Glutamatergic neuron (in vitro differentiated cells): ENCODE data around the gene GIPR. TPM values are rescaled to one million over a fixed set of nuclear protein-coding genes. Genes with fewer than 3 reads are reported as not detected.
A peak's percentile ranks its signal among the peaks of the same experiment; 100 is the strongest.

ENCODE experiments used
- DNase-seq: peaks from one replicate; pipeline ENCODE4 v3.0.0; 2022
- H3K27ac Mint-ChIP-seq: one replicate; pipeline ENCODE4 v1.8.0; 2020; ENCODE audit warnings: mild to moderate bottlenecking, mixed read lengths, inconsistent platforms; ENCODE audit not compliant: unreplicated experiment
- H3K27me3 Mint-ChIP-seq: one replicate; pipeline ENCODE4 v1.8.0; 2020; ENCODE audit warnings: mild to moderate bottlenecking, moderate library complexity, mixed read lengths, inconsistent platforms; ENCODE audit not compliant: unreplicated experiment
- H3K36me3 Mint-ChIP-seq: one replicate; pipeline ENCODE4 v1.8.0; 2020; ENCODE audit warnings: mild to moderate bottlenecking, mixed read lengths, inconsistent platforms; ENCODE audit not compliant: unreplicated experiment
- H3K4me1 Mint-ChIP-seq: one replicate; pipeline ENCODE4 v1.8.0; 2020; ENCODE audit warnings: mild to moderate bottlenecking, low read depth, mixed read lengths, inconsistent platforms; ENCODE audit not compliant: unreplicated experiment
- H3K4me3 Mint-ChIP-seq: one replicate; pipeline ENCODE4 v1.8.0; 2020; ENCODE audit warnings: mild to moderate bottlenecking, mixed read lengths, inconsistent platforms; ENCODE audit not compliant: unreplicated experiment
- H3K9me3 Mint-ChIP-seq: one replicate; pipeline ENCODE4 v1.8.0; 2020; ENCODE audit warnings: mild to moderate bottlenecking, moderate library complexity, mixed read lengths, inconsistent platforms; ENCODE audit not compliant: unreplicated experiment
- total RNA-seq: library from RNA; stranded (reverse); fragmentation: NEBNext Ultra II Directional; extraction: Animal tissue kit (Norgen Biotek cat#: 25700); gene quantifications from one replicate; pipeline ENCODE4 v1.2.1, GENCODE V29; 2021; ENCODE audit not compliant: unreplicated experiment
- TF ChIP-seq, protein P1 (sequence below): fragments of 200-600 bp; sonication (generic); IDR thresholded peaks from one replicate; pipeline ENCODE4 v1.5.0; 2021; ENCODE audit not compliant: partially characterized antibody, unreplicated experiment

GIPR gene
- total RNA-seq, 1 donor from 2014 or later, result 36.4 TPM

GRCh38 chr19:45659096-45659729, 8.8 kb upstream of the GIPR start:
- H3K27ac Mint-ChIP-seq, result peak overlapping the region; percentile 4
- peak overlapping the region; percentile 7 for H3K4me3 Mint-ChIP-seq
- no peak for DNase-seq
- H3K4me1 Mint-ChIP-seq, result peaks cover under 1% of the 10 kb centered on the region
- H3K27me3 Mint-ChIP-seq, result peaks cover 4% of the 10 kb centered on the region
- H3K9me3 Mint-ChIP-seq, result no peaks in the 10 kb centered on the region
- H3K36me3 Mint-ChIP-seq, result no peaks in the 10 kb centered on the region
- TF ChIP-seq, protein P1, sequence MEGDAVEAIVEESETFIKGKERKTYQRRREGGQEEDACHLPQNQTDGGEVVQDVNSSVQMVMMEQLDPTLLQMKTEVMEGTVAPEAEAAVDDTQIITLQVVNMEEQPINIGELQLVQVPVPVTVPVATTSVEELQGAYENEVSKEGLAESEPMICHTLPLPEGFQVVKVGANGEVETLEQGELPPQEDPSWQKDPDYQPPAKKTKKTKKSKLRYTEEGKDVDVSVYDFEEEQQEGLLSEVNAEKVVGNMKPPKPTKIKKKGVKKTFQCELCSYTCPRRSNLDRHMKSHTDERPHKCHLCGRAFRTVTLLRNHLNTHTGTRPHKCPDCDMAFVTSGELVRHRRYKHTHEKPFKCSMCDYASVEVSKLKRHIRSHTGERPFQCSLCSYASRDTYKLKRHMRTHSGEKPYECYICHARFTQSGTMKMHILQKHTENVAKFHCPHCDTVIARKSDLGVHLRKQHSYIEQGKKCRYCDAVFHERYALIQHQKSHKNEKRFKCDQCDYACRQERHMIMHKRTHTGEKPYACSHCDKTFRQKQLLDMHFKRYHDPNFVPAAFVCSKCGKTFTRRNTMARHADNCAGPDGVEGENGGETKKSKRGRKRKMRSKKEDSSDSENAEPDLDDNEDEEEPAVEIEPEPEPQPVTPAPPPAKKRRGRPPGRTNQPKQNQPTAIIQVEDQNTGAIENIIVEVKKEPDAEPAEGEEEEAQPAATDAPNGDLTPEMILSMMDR, result no peak

GRCh38 chr19:45660636-45661035, 7.4 kb upstream of the GIPR start:
- Mint-ChIP-seq H3K27ac (no peak overlapping the region), H3K9me3 (no peaks in the 10 kb centered on the region), H3K4me3 (no peak overlapping the region), H3K4me1 (peaks cover 7% of the 10 kb centered on the region), H3K27me3 (peaks cover 4% of the 10 kb centered on the region), H3K36me3 (no peaks in the 10 kb centered on the region)
- no peak for DNase-seq
- TF ChIP-seq, protein P1, result no peak

- TF ChIP-seq, protein P1, result no peak
- Mint-ChIP-seq H3K27me3 (peaks cover 9% of the 10 kb centered on the region), H3K9me3 (peaks cover 7% of the 10 kb centered on the region), H3K4me1 (peaks cover 17% of the 10 kb centered on the region), H3K4me3 (no peak overlapping the region), H3K36me3 (no peaks in the 10 kb centered on the region), H3K27ac (no peak overlapping the region)
- DNase-seq, result no peak
Measured at GRCh38 chr19:45663800-45664199, 4.2 kb upstream of the GIPR start.

DNA sequence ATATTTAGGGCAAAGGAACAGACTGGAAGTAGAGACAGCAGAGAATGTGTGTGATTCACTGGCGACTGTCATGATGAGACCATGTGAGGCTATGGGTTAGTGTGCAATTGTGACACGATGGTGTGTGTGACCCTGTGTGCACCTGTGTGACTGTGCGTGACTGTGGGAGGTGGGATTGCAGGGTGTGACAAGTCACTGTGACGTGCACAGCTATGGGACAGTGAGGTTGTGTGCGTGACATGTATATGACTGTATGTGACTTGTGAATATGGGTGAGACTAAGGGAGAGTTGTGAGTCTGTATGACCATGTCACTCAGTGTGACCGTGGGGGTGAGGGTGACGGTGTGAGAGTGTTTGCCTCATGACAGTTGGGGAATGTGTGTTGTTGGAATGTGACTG, 3.4 kb upstream of the GIPR start:
- Mint-ChIP-seq H3K4me1 (peaks cover 17% of the 10 kb centered on the region), H3K27ac (peak overlapping the region; percentile 13), H3K9me3 (peaks cover 7% of the 10 kb centered on the region), H3K4me3 (peak overlapping the region; percentile 2), H3K27me3 (peaks cover 13% of the 10 kb centered on the region), H3K36me3 (no peaks in the 10 kb centered on the region)
- TF ChIP-seq, protein P1, result no peak
- no peak for DNase-seq

DNA sequence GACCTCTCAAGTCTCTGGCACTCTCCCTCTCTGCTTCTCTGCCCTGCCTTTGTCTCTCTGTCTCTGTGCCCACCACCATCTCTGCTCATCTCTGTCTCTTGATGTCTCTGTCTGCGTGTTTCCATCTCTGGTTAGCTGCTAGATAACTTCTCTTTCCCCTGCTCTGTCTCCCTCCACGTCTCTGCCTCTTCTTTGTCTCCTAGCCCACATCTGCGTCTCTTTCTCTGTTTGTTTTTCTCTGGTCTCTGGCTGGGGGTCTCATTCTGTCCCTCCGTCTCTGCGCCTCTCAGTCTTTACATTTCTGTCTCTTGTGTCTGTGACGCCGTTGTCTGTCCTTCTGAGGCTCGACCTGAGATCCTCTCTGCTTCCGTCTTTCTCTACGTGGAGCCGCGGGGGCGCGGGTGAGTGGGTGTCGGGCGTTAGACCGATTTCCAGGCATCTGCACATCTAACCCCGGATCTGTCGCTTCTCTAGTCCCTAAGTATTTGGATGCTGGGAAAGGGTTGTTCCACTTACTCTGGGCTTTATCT, 386 bp downstream of the GIPR start:
- Mint-ChIP-seq H3K4me3 (peak overlapping the region; percentile 99), H3K9me3 (peaks cover 9% of the 10 kb centered on the region), H3K27ac (peak overlapping the region; percentile 94), H3K4me1 (peaks cover 17% of the 10 kb centered on the region), H3K36me3 (no peaks in the 10 kb centered on the region), H3K27me3 (peaks cover 16% of the 10 kb centered on the region)
- DNase-seq, result no peak
- TF ChIP-seq, protein P1, result no peak
